ENCODE measurements around the gene F2RL2. TPM values are rescaled to one million over a fixed set of nuclear protein-coding genes. Genes with fewer than 3 reads are reported as not detected.

The F2RL2 gene, protein sequence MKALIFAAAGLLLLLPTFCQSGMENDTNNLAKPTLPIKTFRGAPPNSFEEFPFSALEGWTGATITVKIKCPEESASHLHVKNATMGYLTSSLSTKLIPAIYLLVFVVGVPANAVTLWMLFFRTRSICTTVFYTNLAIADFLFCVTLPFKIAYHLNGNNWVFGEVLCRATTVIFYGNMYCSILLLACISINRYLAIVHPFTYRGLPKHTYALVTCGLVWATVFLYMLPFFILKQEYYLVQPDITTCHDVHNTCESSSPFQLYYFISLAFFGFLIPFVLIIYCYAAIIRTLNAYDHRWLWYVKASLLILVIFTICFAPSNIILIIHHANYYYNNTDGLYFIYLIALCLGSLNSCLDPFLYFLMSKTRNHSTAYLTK
- total RNA-seq: under 1 TPM in 1 of 5 donors, not detected in 4; 0.09 TPM
- total RNA-seq (2013): not detected
- 0 to 0.52 (median 0.12) reads per million in 29 experiments for total RNA-seq

DNA sequence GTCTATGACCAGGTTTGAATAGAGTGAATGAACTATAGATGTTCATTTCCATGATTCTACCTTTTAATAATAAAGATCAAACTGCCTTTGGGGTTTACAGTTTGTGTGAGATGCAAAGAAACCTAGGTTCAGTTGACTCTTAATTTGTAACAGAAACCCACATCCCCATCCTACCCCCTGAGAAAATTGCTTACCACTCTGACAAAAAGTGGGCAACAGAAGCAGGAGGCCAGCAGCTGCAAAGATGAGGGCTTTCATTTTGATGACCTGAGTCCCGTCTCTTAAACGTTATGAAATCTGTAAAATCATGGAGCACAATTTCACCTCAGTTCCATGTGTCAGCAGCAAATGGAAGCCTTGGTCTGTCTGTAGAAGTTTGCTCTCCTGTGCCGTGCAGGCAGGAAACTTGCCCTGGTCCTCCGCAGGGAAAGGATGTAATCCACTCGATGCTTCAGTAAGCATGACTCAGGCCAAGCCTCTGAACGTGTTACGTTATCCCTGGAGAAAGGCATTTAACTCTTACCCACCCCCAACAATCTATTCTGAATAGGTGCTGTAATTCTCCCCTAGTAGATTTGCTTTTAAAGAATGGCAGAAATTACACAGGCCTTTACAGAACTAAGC is at the start of gene F2RL2:
F2RL2 (minus strand) TSS at position 431 of the 624 bp plus-strand sequence; CDS start at position 258, 173 bp downstream.
- Mint-ChIP-seq H3K27me3 (no peaks in the 10 kb centered on the region), H3K4me1 (peaks cover 21 to 30% (median 27%) of the 10 kb centered on the region in 3 donors), H3K9me3 (no peaks in the 10 kb centered on the region), H3K27ac (peak within 1 kb of the TSS; percentile 25 to 39), H3K4me3 (no peak within 1 kb of the TSS), H3K36me3 (peaks cover 50% of the 10 kb centered on the region)
- DNase-seq (no peak), ATAC-seq (replicated peaks in 1 of 4) (no peak)
- ChIA-PET CTCF (interaction anchor here in 1 of 2 donors (0.7 kb wide), 1 partner anchor 19 kb away, joined by 4 read pairs; no protein-coding TSS in a partner anchor), POLR2A (interaction anchor here in 1 of 2 donors (0.6 kb wide), 1 partner anchor 49 kb away, joined by 6 read pairs; no protein-coding TSS in a partner anchor)
- 94% methylated on average over 4 of the region's 7 CpGs for WGBS (ENCODE audit: insufficient coverage)
- no peak within 1 kb of the TSS for H3K4me3 ChIP-seq (ENCODE audit: control insufficient read depth in 1 of 2, extremely low read depth in 1 of 2, low read length in 1 of 2)
- H3K4me1 ChIP-seq (ENCODE audit: control insufficient read depth in 1 of 2, extremely low read depth in 1 of 2, insufficient read depth in 2 of 2, low read length in 2 of 2): peaks cover 0 to 9% of the 10 kb centered on the region in 2 experiments
- no peaks in the 10 kb centered on the region for H3K9me3 ChIP-seq
- H3K27me3 ChIP-seq (replicated peaks in 1 of 2; ENCODE audit: control insufficient read depth in 2 of 2, extremely low read depth in 1 of 2, insufficient read depth in 2 of 2, low read length in 1 of 2): no peaks in the 10 kb centered on the region
- H3K36me3 ChIP-seq (ENCODE audit: control insufficient read depth in 2 of 2, extremely low read depth in 1 of 2, insufficient read depth in 1 of 2, low read length in 1 of 2): peaks cover 0 to 34% of the 10 kb centered on the region in 2 donors
- no peak within 1 kb of the TSS for H3K27ac ChIP-seq (ENCODE audit: low read length)

DNA sequence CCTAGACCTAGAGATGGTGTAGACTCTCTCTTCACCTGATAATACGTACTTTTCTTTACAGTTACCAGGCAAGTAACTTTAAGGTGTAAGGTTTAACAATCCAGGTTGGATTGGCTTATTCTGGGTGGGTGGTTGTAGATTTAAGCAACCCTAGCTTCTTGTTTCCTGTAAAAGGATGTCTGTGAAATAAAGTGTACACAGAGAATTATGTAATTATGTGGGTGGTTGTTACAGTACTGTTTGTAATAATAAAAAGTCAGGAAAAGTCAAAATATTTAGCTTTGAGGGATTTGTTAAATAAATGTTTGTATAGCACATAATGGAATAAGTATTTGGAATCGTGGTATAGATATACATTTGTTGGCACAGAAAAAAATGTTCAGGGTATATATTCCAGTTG is 49.0 kb upstream of the F2RL2 start:
- no peaks in the 10 kb centered on the region for H3K9me3 Mint-ChIP-seq
- H3K4me1 ChIP-seq (ENCODE audit: control insufficient read depth in 1 of 2, extremely low read depth in 1 of 2, insufficient read depth in 2 of 2, low read length in 2 of 2): no peaks in the 10 kb centered on the region
- no peaks in the 10 kb centered on the region for H3K4me1 Mint-ChIP-seq
- no peaks in the 10 kb centered on the region for H3K27me3 ChIP-seq (replicated peaks in 1 of 2; ENCODE audit: control insufficient read depth in 2 of 2, extremely low read depth in 1 of 2, insufficient read depth in 2 of 2, low read length in 1 of 2)
- H3K27ac ChIP-seq (ENCODE audit: low read length): no peak overlapping the region
- CTCF ChIA-PET: no interaction called here
- H3K27ac Mint-ChIP-seq: no peak overlapping the region
- H3K36me3 ChIP-seq (ENCODE audit: control insufficient read depth in 2 of 2, extremely low read depth in 1 of 2, insufficient read depth in 1 of 2, low read length in 1 of 2): peaks cover 4 to 82% of the 10 kb centered on the region in 2 donors
- POLR2A ChIA-PET: no interaction called here
- DNase-seq: no peak
- WGBS (ENCODE audit: insufficient coverage): 80% methylated on average over 1 of the region's 2 CpGs
- no peak overlapping the region for H3K4me3 Mint-ChIP-seq
- H3K4me3 ChIP-seq (ENCODE audit: control insufficient read depth in 1 of 2, extremely low read depth in 1 of 2, low read length in 1 of 2): no peak overlapping the region
- peaks cover 79% of the 10 kb centered on the region for H3K36me3 Mint-ChIP-seq
- no peak for ATAC-seq (replicated peaks in 1 of 4)
- no peaks in the 10 kb centered on the region for H3K9me3 ChIP-seq
- no peaks in the 10 kb centered on the region for H3K27me3 Mint-ChIP-seq

DNA sequence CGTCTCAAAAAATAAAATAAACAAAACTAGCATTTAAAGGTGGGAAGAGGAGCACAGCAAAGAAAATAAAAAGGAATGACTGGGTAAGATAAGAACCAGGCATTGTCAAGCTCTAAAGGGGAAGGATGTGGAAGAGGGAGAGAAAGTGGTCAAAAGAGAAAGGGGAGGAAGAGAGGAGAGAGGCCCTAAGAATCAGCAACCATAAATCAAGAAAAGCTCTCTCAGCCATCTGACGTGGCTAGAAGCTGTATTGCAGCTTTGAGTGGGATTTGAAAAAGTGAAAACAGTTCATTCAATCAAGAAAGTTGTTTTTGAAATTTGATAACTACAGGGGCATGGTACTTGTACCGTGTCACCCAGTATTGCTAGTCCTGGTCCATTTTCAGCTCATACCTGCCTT is 47.3 kb upstream of the F2RL2 start:
- ChIA-PET CTCF (interaction anchor here in 1 of 2 donors (0.5 kb wide), 1 partner anchor 13 kb away, joined by 3 read pairs; no protein-coding TSS in a partner anchor), POLR2A (no interaction called here)
- no peak overlapping the region for H3K4me3 Mint-ChIP-seq
- H3K27ac Mint-ChIP-seq: no peak overlapping the region
- ATAC-seq (replicated peaks in 1 of 4) (no peak), DNase-seq (no peak)
- WGBS (ENCODE audit: insufficient coverage): no CpG with 5 or more reads among the region's 3 CpGs
- Histone ChIP-seq H3K27ac (ENCODE audit: low read length) (no peak overlapping the region), H3K4me1 (ENCODE audit: control insufficient read depth in 1 of 2, extremely low read depth in 1 of 2, insufficient read depth in 2 of 2, low read length in 2 of 2) (no peaks in the 10 kb centered on the region), H3K9me3 (no peaks in the 10 kb centered on the region), H3K27me3 (replicated peaks in 1 of 2; ENCODE audit: control insufficient read depth in 2 of 2, extremely low read depth in 1 of 2, insufficient read depth in 2 of 2, low read length in 1 of 2) (no peaks in the 10 kb centered on the region), H3K4me3 (ENCODE audit: control insufficient read depth in 1 of 2, extremely low read depth in 1 of 2, low read length in 1 of 2) (no peak overlapping the region), H3K36me3 (ENCODE audit: control insufficient read depth in 2 of 2, extremely low read depth in 1 of 2, insufficient read depth in 1 of 2, low read length in 1 of 2) (peaks cover 4 to 72% of the 10 kb centered on the region in 2 donors)
- H3K9me3 Mint-ChIP-seq: no peaks in the 10 kb centered on the region
- H3K36me3 Mint-ChIP-seq: peaks cover 78% of the 10 kb centered on the region
- H3K27me3 Mint-ChIP-seq: no peaks in the 10 kb centered on the region
- no peaks in the 10 kb centered on the region for H3K4me1 Mint-ChIP-seq

DNA sequence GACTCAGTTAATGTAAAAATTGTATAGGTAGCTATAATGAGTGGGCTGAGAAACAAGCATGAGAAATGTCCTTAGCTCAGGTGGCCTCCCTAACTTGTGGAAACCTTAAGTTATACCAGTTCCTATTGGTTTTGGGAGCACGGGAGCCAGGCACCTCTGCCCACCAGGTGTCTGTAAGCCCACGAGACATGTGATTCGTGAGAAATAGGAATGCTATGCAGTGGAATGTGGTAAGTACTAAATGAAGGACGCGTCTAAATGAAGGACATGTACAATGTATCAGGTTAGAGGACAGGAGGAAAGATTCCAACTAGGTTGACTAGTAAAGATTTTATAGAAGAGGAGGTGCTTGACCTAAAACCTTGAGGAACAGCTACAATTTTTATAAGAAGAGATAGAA is 46.0 kb upstream of the F2RL2 start:
- ATAC-seq (replicated peaks in 1 of 4) (no peak), DNase-seq (no peak)
- no peak overlapping the region for H3K4me3 Mint-ChIP-seq
- no peaks in the 10 kb centered on the region for H3K4me1 Mint-ChIP-seq
- Histone ChIP-seq H3K27ac (ENCODE audit: low read length) (no peak overlapping the region), H3K4me3 (ENCODE audit: control insufficient read depth in 1 of 2, extremely low read depth in 1 of 2, low read length in 1 of 2) (no peak overlapping the region), H3K36me3 (ENCODE audit: control insufficient read depth in 2 of 2, extremely low read depth in 1 of 2, insufficient read depth in 1 of 2, low read length in 1 of 2) (peaks cover 4 to 67% of the 10 kb centered on the region in 2 donors), H3K27me3 (replicated peaks in 1 of 2; ENCODE audit: control insufficient read depth in 2 of 2, extremely low read depth in 1 of 2, insufficient read depth in 2 of 2, low read length in 1 of 2) (no peaks in the 10 kb centered on the region), H3K4me1 (ENCODE audit: control insufficient read depth in 1 of 2, extremely low read depth in 1 of 2, insufficient read depth in 2 of 2, low read length in 2 of 2) (no peaks in the 10 kb centered on the region), H3K9me3 (no peaks in the 10 kb centered on the region)
- POLR2A ChIA-PET: no interaction called here
- CTCF ChIA-PET: interaction anchor here in 1 of 2 donors (0.6 kb wide), 1 partner anchor 43 kb away, joined by 3 read pairs; no protein-coding TSS in a partner anchor
- no peaks in the 10 kb centered on the region for H3K27me3 Mint-ChIP-seq
- H3K27ac Mint-ChIP-seq: no peak overlapping the region
- WGBS (ENCODE audit: insufficient coverage): 100% methylated on average over 2 of the region's 5 CpGs
- no peaks in the 10 kb centered on the region for H3K9me3 Mint-ChIP-seq
- H3K36me3 Mint-ChIP-seq: peaks cover 80% of the 10 kb centered on the region

DNA sequence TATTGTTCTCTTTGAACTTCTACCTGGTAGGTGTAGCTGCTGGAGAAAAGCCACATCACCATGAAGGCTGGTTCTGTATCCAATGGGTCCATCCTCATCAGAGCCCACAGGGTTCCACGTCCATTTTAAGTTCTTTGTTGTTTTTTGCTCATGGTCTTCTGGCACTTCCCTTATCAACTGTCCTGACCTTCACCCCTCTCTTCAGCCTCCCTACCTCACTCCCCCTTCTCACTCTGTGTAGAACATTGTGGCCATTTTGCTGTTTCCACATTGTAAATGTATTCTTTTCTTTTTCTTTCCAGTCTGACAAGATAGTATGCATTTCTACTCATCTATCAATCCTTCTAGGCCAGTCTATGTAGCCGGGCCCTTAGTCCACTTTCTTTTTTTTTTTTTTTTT is 44.3 kb upstream of the F2RL2 start:
- WGBS (ENCODE audit: insufficient coverage): 100% methylated on average over 1 of the region's 2 CpGs
- peaks cover 4 to 62% of the 10 kb centered on the region in 2 donors for H3K36me3 ChIP-seq (ENCODE audit: control insufficient read depth in 2 of 2, extremely low read depth in 1 of 2, insufficient read depth in 1 of 2, low read length in 1 of 2)

DNA sequence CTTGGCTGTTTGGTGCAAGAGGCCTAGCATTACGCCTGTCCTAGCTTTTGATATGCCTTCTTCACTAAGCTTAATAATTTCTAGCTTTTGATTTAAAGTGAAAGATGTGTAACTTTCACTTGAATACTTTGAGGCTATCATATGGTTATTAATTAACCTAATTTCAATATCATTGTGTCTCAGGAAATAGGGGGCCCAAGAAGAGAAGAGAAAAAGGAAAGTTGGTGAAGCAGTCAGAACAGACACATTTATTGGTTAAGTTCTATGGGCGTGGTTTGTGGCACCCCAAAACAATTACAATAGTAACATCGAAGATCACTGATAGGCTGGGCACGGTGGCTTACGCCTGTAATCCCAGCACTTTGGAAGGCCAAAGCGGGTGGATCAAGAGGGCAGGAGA is 40.9 kb upstream of the F2RL2 start:
- no peak overlapping the region for H3K27ac Mint-ChIP-seq
- peaks cover 0 to 62% of the 10 kb centered on the region in 2 donors for H3K36me3 ChIP-seq (ENCODE audit: control insufficient read depth in 2 of 2, extremely low read depth in 1 of 2, insufficient read depth in 1 of 2, low read length in 1 of 2)
- CTCF ChIA-PET: no interaction called here

More for the DNA sequence above, 44.3 kb upstream of the F2RL2 start:
- no peaks in the 10 kb centered on the region for H3K9me3 Mint-ChIP-seq
- no peaks in the 10 kb centered on the region for H3K4me1 Mint-ChIP-seq
- DNase-seq (no peak), ATAC-seq (replicated peaks in 1 of 4) (no peak)
- peaks cover 82% of the 10 kb centered on the region for H3K36me3 Mint-ChIP-seq
- CTCF ChIA-PET: no interaction called here
- POLR2A ChIA-PET: no interaction called here
- H3K4me3 Mint-ChIP-seq: no peak overlapping the region
- H3K27ac Mint-ChIP-seq: no peak overlapping the region
- Histone ChIP-seq H3K9me3 (no peaks in the 10 kb centered on the region), H3K27me3 (replicated peaks in 1 of 2; ENCODE audit: control insufficient read depth in 2 of 2, extremely low read depth in 1 of 2, insufficient read depth in 2 of 2, low read length in 1 of 2) (no peaks in the 10 kb centered on the region), H3K27ac (ENCODE audit: low read length) (no peak overlapping the region), H3K4me1 (ENCODE audit: control insufficient read depth in 1 of 2, extremely low read depth in 1 of 2, insufficient read depth in 2 of 2, low read length in 2 of 2) (no peaks in the 10 kb centered on the region), H3K4me3 (ENCODE audit: control insufficient read depth in 1 of 2, extremely low read depth in 1 of 2, low read length in 1 of 2) (no peak overlapping the region)
- H3K27me3 Mint-ChIP-seq: no peaks in the 10 kb centered on the region

More for the DNA sequence above, 40.9 kb upstream of the F2RL2 start:
- 100% methylated on average over 3 of the region's 6 CpGs for WGBS (ENCODE audit: insufficient coverage)
- Mint-ChIP-seq H3K4me1 (peaks cover 0 to 6% (median 0%) of the 10 kb centered on the region in 3 donors), H3K9me3 (no peaks in the 10 kb centered on the region), H3K27me3 (no peaks in the 10 kb centered on the region), H3K36me3 (peaks cover 67% of the 10 kb centered on the region), H3K4me3 (no peak overlapping the region)
- Histone ChIP-seq H3K9me3 (no peaks in the 10 kb centered on the region), H3K27ac (ENCODE audit: low read length) (no peak overlapping the region), H3K4me1 (ENCODE audit: control insufficient read depth in 1 of 2, extremely low read depth in 1 of 2, insufficient read depth in 2 of 2, low read length in 2 of 2) (no peaks in the 10 kb centered on the region), H3K27me3 (replicated peaks in 1 of 2; ENCODE audit: control insufficient read depth in 2 of 2, extremely low read depth in 1 of 2, insufficient read depth in 2 of 2, low read length in 1 of 2) (no peaks in the 10 kb centered on the region), H3K4me3 (ENCODE audit: control insufficient read depth in 1 of 2, extremely low read depth in 1 of 2, low read length in 1 of 2) (no peak overlapping the region)
- ATAC-seq (replicated peaks in 1 of 4) (no peak), DNase-seq (no peak)
- POLR2A ChIA-PET: no interaction called here

Data from T-cell (primary cell).